Stimulated activated CD8-positive, alpha-beta memory T cell treated with anti-CD3 and anti-CD28 coated beads, Interleukin-7, amount 100 ng/mL, for 48 hours (primary cell): ENCODE measurements around the gene P3H1.
"Not testable (repeated sequence)": the region's sequence is repeated elsewhere in the genome, so short reads cannot be mapped to it uniquely, and the experiment has no call there.

ENCODE experiments used
- DNase-seq, 2 donors: peaks; one replicate each; pipeline ENCODE4 v3.0.0-alpha.2; 2020; ENCODE audit warnings: low read depth in 1 of 2; ENCODE audit errors: extremely low read depth in 1 of 2

Gene P3H1

DNA sequence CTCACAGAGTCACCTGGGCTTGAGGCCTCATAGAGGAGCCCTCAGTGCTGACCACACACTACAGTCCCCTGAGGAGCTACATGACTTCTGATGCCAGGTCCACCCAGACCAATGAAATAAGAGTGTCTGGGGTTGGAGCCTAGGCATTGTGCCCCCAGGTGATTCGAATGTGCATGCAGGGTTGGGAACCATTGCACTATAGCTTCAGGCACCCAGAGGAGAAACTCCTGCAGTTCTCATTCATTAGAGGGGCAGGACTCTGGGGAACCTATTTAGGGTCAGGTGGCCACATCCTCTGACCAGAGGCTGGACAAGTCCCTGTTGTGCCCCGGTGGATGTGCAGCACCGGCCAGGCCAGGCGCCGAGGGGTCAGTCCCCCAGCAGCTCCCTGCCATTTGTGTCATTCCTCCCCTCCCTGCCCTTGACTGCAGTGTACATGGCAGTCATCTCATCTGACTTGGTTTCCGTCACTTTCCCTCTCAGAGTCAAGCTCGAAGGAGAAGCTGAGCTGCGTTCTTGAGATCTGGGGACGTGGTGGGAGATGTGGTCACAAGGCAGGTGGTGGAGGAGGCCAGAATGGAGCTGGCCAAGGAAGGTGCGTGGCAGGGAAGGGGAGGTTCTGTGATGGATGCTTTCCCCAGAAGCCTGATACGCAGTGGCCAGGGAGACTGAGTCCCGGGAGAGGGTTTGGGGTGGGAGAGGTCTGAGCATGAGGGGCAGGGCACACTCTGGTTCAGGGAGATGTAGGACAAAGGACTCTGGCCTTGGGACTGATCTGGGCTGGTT is 33.2 kb downstream of the P3H1 start:
- no peak for DNase-seq

DNA sequence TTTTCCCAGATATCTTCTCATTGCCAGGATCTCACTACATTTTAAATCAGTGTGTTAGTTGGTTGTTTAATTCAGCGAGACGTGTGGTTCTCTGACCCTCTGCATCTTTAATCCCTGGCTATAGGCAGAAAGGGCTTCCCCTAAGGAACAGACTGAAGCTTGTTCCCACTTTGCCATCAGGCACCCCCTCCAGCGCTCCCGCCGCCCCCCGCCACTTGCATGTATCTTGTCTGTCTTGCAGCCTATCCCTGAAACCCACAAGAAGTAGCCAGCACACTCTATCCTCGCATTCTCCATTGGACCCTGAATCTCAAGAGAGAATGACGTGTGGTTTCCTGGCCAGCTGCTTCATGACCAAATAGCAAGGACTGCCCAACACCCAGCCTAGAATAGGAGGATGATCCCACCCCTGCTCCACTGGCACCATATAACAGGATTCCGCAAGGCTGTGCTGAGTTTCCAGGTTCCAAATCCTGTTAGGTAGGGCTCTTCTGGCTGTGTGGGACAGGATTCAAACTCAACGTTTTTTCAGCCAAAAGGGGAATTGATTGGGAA is 34.6 kb downstream of the P3H1 start:
- DNase-seq, result no peak

GRCh38 chr1:42731585-42731984 is 35.2 kb downstream of the P3H1 start:
- DNase-seq, result no peak

DNA sequence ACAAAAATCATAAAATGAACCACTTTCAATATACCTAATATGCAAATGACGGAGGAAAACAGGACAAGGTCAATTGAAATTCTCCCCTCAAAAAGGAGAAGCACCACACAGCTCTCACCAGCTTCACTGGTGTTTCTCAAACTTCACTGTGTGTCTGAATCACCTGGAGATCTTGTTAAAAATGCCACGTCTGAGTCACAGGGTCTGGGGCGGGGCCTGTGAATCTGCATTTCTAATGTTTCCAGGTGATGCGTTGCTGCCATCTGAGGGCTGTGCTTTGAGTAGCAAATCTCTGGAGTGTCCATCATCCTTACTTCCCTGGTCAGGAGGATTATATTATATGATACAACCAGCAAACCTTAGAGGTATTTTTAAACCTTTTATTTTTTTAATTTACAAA is 35.8 kb downstream of the P3H1 start:
- peak in 1 of 2 donors; percentile 45 for DNase-seq

GRCh38 chr1:42730002-42730401 is 36.8 kb downstream of the P3H1 start:
- DNase-seq, result no peak

- DNase-seq, result not testable (repeated sequence)
These were observed 41.0 kb downstream of the P3H1 start for GRCh38 chr1:42725820-42726219.

- no peak for DNase-seq
These were observed 43.3 kb downstream of the P3H1 start for GRCh38 chr1:42723511-42723910.

- DNase-seq, result not testable (repeated sequence)
These were observed 44.4 kb downstream of the P3H1 start for GRCh38 chr1:42722403-42722802.

DNA sequence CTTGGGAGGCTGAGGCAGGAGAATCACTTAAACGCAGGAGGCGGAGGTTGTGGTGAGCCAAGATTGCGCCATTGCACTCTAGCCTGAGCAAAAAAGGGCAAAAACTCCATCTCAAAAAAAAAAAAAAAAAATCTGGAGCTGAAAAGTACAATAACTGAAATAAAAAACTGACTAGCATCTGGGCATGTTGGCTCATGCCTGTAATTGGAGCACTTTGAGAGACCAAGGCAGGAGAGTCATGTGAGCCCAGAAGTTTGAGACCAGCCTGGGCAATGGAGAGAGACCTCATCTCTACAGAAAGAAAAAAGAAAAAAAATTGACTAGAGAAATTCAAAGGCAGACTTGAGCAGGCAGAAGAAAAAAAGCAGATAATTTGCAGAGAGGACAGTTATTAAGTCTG is 44.9 kb downstream of the P3H1 start:
- no peak for DNase-seq

DNA sequence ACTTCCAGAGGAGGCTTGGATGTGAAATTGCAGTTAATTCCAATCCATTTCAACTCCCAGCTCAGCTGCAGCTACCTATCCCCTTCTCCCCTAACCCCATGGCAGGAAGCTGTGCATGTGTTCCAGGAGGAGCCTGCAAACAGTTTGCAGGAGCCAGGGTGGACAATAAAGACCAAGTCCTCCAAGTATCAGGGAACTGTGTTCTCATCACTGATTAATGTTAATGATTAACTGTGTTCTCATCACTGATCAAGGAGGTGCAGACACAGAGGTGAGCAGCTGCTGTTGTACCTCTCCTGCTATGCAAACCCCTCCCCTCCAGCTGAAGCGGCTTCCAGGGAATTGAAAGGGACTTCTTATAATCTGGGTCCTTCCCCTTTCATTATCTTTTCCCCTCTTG is 46.0 kb downstream of the P3H1 start:
- no peak for DNase-seq

- not testable (repeated sequence) for DNase-seq
These were observed 52.4 kb downstream of the P3H1 start for GRCh38 chr1:42714441-42714840.

DNA sequence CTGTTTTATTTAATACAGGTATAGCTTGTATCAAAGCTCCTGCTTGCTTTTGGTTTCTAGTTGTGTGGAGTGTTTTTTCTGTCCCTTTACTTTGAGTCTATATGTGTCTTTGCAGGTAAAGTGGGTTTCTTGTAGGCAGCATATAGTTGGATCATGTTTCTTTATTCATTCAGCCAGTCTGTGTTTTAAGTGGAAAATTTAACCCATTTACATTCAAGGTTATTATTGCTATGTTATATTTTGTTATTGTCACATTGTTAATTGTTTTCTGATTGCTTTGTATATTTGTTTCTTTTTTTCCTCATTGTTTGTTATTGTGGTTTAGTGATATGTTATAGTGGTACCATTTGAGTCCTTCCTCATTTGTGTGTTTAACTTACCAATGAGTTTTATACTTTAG is 53.5 kb downstream of the P3H1 start:
- DNase-seq, result no peak

- DNase-seq, result not testable (repeated sequence)
These were observed 54.0 kb downstream of the P3H1 start for GRCh38 chr1:42712808-42713207.

DNA sequence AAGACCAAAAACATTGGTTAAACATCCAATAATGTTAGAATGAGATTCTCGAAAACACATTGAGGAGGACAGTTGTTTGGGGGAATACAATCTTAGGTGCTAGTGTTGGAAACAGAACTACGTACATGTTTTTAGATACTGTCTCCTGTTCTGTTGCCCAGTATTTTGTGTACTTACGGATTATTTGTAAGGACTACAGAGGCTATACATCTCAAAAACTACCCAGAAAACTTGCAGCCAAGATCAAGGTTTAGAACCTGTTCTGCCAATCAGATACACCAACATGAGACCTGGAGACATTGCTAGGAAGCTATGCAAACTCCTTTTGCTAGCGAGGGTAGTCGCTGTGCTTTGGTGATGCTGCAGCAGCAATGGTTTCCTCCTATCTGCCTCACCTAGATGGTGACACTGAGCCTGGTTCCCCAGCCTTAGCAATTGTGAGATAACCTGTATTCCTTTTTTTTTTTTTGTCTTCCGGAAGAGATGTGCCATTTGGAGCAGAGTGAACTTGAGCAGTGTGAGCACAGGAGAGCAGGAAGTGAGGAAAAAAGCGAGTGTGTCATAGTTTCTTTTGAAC is 62.9 kb downstream of the P3H1 start:
- DNase-seq, result no peak

- DNase-seq, result no peak
These were observed 66.8 kb downstream of the P3H1 start for GRCh38 chr1:42700006-42700405.

GRCh38 chr1:42698081-42698813 is 68.6 kb downstream of the P3H1 start:
- no peak for DNase-seq
